Testis (tissue), 2 donors: Measurements from ENCODE around the gene TMA7.

ENCODE experiments used
- POLR2A ChIP-seq: fragments of 450-650 bp; IDR thresholded peaks from one replicate; pipeline ENCODE4 v1.6.1; 2017; ENCODE audit warnings: antibody characterized with exemption, mild to moderate bottlenecking, moderate library complexity
- TF ChIP-seq, protein P1 (sequence below), 3 experiments: fragments of 450-650 bp in 2 of 3; fragments of 200-600 bp in 1 of 3; sonication (generic) in 1 of 3; IDR thresholded peaks; one replicate each; pipeline ENCODE4 v1.5.1; 2016 to 2019; ENCODE audit warnings: antibody characterized with exemption in 3 of 3, mild to moderate bottlenecking in 2 of 3, moderate library complexity in 1 of 3

DNA sequence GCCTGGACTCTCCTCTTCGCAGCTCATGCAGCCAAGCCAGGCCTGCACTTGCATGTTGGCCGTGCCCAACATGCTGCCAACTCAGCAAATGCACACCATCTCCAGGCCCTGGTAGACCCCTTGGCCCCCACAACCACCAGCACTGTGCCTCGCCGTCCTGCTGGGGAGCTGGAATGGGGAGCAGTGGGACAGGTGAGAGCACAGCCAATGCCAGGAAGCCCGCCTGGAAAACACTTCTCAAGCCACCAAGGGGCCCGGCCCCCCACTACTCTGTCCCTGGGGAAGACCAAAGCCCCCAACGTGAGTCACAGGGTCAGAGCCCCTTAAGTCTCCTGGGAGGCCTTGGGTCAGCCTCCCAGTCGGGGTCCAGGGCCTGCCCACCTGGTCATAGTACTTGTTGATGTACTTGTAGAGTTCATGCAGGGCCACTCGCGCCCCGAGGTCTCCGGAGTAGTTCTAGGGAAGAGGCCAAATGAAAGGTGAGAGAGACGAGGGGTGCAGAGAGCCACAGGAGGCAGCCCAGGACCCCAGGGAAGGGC is 34.6 kb upstream of the TMA7 start:
- TF ChIP-seq, protein P1, sequence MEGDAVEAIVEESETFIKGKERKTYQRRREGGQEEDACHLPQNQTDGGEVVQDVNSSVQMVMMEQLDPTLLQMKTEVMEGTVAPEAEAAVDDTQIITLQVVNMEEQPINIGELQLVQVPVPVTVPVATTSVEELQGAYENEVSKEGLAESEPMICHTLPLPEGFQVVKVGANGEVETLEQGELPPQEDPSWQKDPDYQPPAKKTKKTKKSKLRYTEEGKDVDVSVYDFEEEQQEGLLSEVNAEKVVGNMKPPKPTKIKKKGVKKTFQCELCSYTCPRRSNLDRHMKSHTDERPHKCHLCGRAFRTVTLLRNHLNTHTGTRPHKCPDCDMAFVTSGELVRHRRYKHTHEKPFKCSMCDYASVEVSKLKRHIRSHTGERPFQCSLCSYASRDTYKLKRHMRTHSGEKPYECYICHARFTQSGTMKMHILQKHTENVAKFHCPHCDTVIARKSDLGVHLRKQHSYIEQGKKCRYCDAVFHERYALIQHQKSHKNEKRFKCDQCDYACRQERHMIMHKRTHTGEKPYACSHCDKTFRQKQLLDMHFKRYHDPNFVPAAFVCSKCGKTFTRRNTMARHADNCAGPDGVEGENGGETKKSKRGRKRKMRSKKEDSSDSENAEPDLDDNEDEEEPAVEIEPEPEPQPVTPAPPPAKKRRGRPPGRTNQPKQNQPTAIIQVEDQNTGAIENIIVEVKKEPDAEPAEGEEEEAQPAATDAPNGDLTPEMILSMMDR (IDR thresholded peaks at IDR 0.05) = no peak
- no peak for TF ChIP-seq POLR2A
